Daoy (cell line): ENCODE data around the gene TRIOBP. TPM values are rescaled to one million over a fixed set of nuclear protein-coding genes. Genes with fewer than 3 reads are reported as not detected.
"Not testable (repeated sequence)": the region's sequence is repeated elsewhere in the genome, so short reads cannot be mapped to it uniquely, and the experiment has no call there.

Source experiments
- DNase-seq: peaks from one replicate; pipeline ENCODE4 v3.0.0-alpha.2; 2015; ENCODE audit warnings: low read depth
- total RNA-seq: library from RNA; depleted of rRNA; stranded (reverse); fragments of >200 nt; shearing (Covaris generic); gene quantifications from 2 replicates; pipeline ENCODE4 v1.2.3, GENCODE V29; 2014

TRIOBP gene
- total RNA-seq, 1 experiment from 2014 or later = 42.9 TPM

DNA sequence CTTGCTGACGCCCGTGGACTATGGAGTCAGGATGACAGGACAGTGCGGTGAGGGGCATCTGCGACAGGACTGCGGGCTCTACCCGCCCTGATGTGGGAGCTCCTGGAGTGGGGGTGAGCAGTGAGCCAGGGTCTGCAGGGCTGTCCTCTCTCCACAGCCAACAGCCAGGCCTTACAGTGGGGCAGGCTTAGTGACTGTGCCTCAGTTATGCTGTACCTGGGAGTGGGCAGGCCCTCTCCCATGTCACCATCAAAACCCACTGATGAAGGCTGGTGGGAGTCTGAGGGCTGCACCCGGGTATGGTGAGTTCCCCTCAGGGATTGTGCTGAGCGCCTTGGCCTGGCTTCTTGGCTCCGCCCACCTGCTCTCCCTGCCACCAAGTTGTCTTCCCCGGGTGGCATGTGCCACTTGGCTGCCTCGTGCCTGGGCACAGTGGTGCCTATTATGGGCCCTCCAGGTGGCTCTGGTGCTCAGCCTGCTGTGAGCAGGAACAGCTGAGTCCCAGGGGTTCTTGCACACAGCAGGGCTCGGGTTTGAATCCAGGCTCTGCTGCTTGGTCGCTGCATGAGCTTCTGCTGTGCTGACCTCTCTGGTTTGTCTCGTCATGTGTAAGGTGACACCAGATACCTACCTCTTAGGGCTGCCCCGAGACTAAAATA lies 4.1 kb upstream of the TRIOBP start:
- DNase-seq = no peak

DNA sequence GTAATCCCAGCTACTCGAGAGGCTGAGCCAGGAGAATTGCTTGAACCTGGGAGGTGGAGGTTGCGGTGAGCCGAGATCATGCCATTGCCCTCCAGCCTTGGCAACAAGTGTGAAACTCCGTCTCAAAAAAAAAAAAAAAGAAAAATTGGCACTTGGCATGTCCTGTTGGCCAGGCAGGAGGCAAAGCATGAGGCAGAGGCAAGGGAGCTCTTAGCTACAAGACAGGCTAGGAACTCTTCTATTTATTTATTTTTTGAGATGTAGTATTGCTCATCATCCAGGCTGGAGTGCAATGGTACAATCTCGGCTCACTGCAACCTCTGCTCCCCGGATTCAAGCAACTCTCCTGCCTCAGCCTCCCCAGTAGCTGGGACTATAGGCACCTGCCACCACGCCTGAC lies 2.7 kb upstream of the TRIOBP start:
- not testable (repeated sequence) for DNase-seq

DNA sequence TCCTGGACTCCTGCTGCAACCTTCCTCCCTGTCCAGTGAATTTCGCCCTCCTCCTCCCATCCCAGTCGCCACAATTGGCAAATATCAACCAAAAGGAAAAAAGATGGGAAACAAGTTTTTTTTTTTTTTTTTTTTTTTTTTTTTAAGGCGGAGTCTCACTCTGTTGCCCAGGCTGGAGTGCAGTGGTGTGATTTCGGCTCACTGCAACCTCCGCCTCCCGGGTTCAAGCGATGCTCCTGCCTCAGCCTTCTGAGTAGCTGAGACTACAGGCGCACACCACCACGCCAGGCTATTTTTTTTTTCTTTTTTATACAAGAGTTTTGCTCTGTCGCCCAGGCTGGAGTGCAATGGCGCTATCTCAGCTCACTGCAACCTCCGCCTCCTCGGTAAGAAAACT lies 590 bp upstream of the TRIOBP start:
- DNase-seq = not testable (repeated sequence)

DNA sequence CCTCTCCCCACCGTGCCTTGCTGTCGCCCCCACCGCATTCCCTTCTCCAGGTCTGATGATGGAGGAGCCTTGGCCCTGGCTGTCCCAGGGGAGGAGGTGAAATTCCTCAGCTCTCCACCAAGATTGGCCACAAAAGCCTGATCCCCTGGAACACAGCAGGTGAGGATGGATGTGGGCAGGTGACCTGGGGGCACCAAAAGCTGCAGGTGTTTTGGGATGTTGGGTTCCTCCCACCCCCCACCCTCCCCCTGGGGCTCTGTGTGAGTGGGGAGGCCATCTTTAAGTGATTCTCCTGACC lies 639 bp downstream of the TRIOBP start:
- no peak for DNase-seq

GRCh38 chr22:37701141-37701786 lies 4.4 kb downstream of the TRIOBP start:
- DNase-seq = no peak

DNA sequence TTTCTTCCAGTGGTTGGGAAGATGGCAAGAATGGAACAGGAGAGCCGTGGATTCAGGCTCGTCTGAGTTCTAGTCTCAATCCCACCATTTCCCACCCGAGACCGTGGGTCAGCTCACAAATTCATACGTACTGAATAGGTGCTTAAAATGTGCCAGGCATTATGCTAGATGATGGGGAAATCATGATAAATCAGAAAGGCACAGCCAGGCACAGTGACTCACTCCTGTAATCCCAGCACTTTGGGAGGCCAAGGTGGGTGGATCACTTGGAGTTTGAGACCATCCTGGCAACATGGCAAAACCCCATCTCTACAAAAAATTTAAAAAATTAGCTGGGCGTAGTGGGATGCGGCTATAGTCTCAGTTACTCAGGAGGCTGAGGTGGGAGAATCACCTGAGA lies 7.1 kb downstream of the TRIOBP start:
- no peak for DNase-seq

- no peak for DNase-seq
Measured at GRCh38 chr22:37704645-37705044, 7.8 kb downstream of the TRIOBP start.

DNA sequence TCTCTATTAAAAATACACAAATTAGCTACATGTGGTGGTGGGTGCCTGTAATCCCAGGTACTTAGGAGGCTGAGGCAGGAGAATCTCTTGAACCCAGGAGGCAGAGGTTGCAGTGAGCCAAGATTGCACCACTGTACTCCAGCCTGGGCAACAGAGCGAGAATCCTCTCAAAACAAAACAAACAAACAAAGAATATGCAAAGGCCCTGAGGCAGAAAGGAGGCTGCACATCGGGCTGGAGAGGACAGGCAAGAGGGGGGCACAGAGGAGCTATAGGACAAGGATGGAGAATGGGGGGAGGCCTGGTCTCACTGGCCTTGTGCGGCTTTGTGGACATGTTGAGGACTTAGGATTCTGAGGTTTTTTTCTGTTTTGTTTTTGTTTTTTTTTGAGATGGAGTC lies 8.4 kb downstream of the TRIOBP start:
- no peak for DNase-seq

DNA sequence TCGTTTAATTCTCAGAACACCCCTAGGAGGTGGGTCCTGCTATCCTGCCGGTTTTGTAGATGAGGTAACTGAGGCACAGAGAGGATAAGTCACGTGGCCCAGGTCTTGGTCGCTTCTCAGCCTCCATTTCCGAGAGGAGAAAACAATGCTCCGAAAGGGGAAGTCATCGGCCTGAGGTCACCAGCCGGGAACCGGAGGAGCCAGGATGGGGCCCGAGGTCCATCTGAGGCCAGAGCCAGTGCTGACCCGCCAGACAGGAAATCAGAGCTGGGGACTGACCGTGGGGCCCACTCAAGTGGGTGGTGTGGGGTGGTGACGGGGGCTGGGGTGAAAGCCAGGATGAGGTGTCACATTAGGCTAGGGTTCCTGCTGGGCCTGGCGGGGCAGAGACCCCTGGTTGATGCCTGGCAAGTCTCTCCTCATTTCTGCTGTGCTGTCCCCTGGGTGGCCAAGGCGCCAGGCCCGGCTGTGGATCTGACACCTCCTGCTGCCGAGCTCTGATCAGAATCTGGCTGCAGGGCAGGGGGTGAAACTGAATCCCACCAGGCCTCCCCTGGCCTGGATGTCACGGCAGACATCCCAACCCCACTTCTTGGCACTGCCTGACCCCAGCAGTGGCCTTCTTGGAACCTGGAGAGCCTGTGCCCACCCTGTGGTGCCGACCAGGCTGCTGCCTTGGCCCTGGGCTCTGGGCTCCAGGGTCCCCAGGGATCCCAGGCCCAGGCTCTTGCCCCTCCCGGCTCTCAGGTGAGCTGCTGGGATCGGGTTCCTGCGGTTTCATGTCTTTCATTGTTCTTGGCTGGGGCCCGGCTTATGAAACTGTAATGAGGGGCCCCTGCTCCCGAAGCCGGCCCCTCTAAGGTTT lies 12.0 kb downstream of the TRIOBP start:
- no peak for DNase-seq

DNA sequence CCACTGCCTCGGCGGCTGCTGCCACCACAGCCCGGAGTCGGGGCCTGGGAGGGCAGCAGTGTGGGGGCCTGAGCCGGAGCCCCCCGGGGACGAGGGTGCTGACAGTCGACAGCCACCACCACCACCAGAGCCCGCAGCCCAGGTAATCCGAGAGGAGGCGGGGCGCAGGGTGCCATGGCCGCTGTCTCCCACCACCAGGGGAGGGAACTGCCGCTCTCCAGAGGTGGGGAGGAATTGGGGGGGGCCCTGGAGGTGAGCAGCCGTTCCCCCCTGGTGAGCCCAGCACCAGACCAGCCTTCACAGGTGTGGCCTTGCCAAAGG lies 12.6 kb downstream of the TRIOBP start:
- no peak for DNase-seq

- DNase-seq = no peak
Measured at GRCh38 chr22:37710675-37711074, 13.8 kb downstream of the TRIOBP start.

- DNase-seq = no peak
Measured at GRCh38 chr22:37711490-37711889, 14.6 kb downstream of the TRIOBP start.

DNA sequence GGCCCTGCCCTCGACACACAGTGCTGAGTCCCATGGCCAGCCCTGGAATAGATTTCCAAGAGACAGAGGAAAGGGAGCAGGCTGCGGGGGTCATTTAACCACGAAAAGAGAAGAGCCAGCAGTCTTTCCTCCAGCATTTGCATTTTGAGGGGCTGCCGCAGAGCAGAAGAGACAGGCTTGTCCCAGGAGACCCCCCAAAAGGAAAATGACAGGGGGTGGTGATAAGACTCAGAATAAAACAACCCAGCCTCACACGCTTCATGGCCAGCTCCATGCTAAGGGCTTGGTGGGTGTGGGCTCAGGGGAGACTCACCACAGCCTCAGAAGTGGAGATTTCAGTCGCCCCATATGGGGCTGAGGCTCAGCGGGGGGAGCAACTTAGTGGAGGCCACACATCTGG lies 16.9 kb downstream of the TRIOBP start:
- DNase-seq = no peak

GRCh38 chr22:37714634-37715033 lies 17.8 kb downstream of the TRIOBP start:
- DNase-seq = no peak

DNA sequence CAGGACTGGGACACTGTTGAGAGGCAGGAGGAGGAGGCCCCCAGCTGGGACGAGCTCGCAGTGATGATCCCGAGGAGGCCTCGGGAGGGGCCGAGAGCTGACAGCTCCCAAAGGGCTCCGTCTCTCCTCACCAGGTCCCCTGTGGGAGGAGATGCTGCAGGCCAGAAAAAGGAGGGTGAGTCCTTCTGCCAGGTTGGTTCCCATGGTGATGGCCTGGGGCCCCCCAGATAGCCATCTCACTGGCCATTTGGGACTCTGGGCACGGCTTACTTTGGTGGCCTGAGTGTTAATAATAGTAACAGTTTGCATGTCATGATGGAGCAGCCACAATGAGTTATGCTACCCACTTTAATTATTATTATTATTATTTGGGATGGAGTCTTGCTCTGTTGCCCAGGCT lies 18.9 kb downstream of the TRIOBP start:
- DNase-seq = no peak

GRCh38 chr22:37716708-37717107 lies 19.9 kb downstream of the TRIOBP start:
- peak; percentile 28 for DNase-seq

DNA sequence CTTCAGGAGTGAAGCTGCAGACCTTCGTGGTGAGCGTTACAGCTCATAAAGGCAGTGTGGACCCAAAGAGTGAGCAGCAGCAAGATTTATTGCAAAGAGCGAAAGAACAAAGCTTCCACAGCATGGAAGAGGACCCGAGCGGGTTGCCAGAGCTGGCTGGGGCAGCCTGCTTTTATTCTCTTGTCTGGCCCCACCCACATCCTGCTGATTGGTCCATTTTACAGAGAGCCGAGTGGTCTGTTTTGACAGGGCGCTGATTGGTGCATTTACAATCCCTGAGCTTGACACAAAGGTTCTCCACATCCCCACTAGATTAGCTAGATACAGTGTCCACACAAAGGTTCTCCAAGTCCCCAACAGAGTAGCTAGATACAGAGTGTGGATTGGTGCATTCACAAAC lies 20.4 kb downstream of the TRIOBP start:
- DNase-seq = not testable (repeated sequence)

GRCh38 chr22:37717746-37718305 lies 21.0 kb downstream of the TRIOBP start:
- not testable (repeated sequence) for DNase-seq

DNA sequence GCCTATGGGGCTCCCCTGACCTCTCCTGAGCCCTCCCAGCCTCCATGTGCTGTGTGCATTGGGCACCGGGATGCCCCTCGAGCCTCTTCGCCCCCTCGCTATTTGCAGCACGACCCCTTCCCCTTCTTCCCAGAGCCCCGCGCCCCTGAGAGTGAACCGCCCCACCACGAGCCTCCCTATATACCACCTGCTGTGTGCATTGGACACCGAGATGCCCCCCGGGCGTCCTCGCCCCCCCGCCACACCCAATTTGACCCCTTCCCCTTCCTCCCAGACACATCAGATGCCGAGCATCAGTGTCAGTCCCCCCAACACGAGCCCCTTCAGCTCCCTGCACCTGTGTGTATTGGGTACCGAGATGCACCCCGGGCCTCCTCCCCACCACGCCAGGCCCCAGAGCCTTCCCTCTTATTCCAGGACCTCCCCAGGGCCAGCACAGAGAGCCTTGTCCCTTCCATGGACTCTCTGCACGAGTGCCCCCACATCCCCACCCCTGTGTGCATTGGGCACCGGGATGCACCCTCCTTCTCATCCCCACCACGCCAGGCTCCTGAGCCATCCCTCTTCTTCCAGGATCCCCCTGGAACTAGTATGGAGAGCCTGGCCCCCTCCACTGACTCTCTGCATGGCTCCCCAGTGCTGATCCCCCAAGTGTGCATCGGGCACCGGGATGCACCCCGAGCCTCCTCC lies 28.8 kb downstream of the TRIOBP start:
- no peak for DNase-seq

DNA sequence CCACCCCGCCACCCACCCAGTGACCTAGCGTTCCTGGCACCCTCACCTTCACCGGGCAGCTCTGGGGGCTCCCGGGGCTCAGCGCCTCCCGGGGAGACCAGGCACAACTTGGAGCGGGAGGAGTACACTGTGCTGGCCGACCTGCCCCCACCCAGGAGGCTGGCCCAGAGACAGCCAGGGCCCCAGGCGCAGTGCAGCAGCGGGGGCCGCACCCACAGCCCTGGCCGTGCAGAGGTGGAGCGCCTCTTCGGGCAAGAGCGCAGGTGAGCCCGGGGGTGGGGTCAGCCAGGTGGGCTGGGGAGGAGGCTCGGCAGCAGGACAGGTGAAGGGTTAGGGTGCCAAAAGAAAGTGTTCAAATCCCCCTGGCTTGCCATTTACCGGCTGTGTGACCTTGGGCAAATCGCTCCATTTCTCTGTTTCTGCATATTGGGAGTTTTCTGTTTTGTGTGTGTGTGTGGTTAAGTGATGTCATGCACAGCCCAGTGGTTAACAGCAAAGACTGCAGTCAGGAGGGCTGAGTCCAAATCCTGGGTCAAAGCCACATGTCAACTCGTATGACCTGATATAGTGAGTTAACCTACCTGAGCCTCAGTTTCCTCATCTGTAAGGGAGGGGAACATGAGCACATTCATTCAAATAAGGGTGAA lies 29.5 kb downstream of the TRIOBP start:
- DNase-seq = no peak

- DNase-seq = no peak
Measured at GRCh38 chr22:37728620-37729019, 31.8 kb downstream of the TRIOBP start.
